NCI-H2081 (cell line): Measurements from ENCODE around the gene USO1.

Experiments used
- DNase-seq, 2 experiments: peaks; one replicate each; lab custom pipeline; 2025; lab: John Stamatoyannopoulos, UW

Gene USO1

DNA sequence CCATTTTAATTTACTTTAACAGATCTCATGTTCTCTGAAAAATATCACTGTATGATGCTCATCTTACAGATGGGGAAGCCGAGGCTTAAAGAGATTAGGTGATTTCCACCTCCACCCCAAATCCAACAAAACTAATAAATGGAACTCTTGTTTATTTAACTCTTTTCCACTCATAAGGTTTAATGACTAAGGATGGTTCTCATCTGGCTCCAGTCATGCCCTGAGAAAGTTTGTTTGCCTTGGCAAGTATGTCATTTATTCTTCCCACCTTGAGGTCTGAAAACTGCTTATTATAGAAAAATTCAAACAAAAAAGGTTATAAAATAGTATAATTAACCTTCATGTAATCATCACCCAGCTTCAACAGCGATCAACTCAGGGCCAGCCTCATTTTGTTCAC, 121.6 kb downstream of the USO1 start:
- DNase-seq = peak; percentile 7 to 70

DNA sequence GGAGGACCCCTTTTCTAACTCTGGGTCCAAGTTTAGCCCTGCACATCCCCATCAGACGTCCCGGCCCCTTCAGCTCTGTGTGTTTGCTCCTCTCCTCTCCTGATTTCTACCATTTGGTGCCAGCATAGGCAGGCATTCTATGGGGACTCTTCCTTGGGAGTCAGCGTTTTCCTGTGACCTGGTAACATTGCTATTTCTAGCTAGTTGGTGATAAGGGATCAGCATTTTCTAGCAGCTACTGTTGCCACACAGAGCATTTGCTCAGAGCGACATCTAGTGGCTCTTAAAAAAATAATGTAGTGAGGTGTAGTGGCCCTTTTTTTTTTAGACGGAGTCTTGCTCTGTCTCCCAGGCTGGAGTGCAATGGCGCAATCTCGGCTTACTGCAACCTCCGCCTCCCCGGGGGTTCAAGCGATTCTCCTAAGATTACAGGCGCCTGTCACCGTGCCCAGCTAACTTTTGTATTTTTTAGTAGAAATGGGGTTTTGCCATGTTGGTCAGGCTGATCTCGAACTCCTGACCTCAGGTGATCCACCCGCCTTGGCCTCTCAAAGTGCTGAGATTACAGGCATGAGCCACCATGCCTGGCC, 123.9 kb downstream of the USO1 start:
- peak; percentile 14 to 64 for DNase-seq

DNA sequence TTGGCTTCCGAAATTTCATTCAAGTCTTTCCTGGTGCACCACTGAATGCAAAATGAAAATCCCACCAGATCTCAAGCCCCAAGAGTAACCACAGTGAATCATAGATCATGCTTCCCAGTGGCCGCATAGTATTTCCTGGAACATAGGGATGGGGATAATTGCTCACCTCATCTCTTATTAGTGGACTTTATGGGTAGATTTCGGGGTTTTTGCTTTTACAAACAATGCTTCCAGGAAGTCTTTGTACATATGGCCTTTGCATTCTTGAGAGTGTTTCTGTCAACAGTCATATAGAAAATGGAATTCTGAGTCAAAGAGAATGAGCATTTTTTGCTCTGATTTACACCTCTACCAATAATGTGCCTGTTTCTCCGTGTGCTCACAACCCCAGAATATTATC, 124.5 kb downstream of the USO1 start:
- DNase-seq = no peak

DNA sequence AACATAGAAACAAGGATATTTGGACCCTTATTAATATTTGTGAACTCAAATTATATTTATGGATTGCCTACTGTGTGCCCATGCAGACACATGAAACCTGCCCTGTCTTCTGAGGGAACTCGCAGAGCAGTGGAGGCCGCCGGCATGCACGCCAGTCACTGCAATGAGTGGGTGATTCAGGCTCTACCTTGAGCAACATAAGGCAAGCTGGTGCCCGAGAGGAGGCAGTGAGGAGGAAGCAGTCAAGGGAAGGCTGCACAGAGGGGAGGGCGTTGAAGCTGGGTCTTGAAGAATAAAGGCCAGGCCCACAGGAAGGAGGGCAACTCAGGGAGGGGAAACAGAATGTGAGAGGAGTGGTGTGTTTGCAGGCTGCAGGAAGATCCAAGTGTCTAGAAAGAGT, 125.1 kb downstream of the USO1 start:
- no peak for DNase-seq

DNA sequence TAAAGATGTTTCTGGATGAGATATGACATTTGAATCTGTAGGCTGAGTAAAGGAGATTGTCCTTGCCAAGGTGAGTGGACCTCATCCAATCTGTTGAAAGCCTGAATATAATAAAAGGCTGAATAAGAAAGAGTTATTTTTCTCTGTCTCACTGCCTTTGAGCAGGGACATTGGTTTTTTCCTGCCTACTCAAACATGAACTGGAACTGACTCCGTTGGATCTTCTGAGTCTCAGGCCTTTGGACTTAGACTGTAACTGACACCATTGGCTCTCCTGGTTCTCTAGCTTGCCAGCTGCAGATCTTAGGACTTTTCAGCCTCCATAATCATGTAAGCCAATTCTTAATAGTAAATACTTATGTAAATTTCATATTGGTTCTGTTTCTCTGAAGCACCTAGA, 134.3 kb downstream of the USO1 start:
- no peak for DNase-seq

DNA sequence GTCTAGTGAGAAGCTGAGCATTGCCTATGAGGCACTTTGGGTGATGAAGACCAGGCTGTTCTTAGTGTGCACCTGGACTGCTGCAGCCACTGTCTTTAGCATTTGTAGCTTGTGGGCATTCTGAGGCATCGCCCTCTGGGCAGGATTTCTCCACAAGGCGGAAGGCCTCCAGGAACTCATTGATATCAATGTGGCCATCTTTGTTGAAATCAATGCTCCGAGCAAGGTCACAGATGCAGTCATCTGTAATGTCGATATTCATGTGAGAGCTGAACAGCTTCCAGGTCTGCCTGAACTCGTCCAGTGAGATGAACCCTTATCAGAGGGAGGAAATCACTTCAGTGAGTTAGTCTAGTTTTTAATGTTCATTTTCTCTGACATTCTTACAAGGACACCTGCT, 136.2 kb downstream of the USO1 start:
- no peak for DNase-seq
